ACC112 (cell line): ENCODE data around the gene JAKMIP1.

Source experiments
- H2AFZ ChIP-seq: fragments of 200-600 bp; sonication (generic); one replicate; pipeline ENCODE4 v1.6.0; 2017; ENCODE audit warnings: antibody characterized with exemption, low read length; ENCODE audit not compliant: unreplicated experiment
- H3K27ac ChIP-seq: fragments of 200-600 bp; sonication (generic); 2 replicates; pipeline ENCODE4 v1.5.1; 2014; ENCODE audit warnings: low read depth, mild to moderate bottlenecking, antibody characterized with exemption, low read length, moderate library complexity
- H3K27me3 ChIP-seq: fragments of 200-600 bp; sonication (generic); 2 replicates; pipeline ENCODE4 v1.6.1; 2014; ENCODE audit warnings: mild to moderate bottlenecking, antibody characterized with exemption, low read length, moderate library complexity, mixed read lengths; ENCODE audit not compliant: insufficient read depth
- H3K36me3 ChIP-seq: fragments of 200-600 bp; sonication (generic); 2 replicates; pipeline ENCODE4 v1.6.1; 2016; ENCODE audit warnings: mild to moderate bottlenecking, antibody characterized with exemption, low read length, moderate library complexity, mixed read lengths; ENCODE audit not compliant: insufficient read depth
- H3K4me1 ChIP-seq: fragments of 200-600 bp; sonication (generic); one replicate; pipeline ENCODE4 v1.6.1; 2016; ENCODE audit warnings: low read length, mixed read lengths; ENCODE audit not compliant: insufficient read depth, unreplicated experiment, control insufficient read depth
- H3K4me3 ChIP-seq: fragments of 200-600 bp; sonication (generic); 2 replicates; pipeline ENCODE4 v1.5.1; 2014; ENCODE audit warnings: mild to moderate bottlenecking, low read depth, low read length
- H3K79me2 ChIP-seq: fragments of 200-600 bp; sonication (generic); one replicate; pipeline ENCODE4 v1.6.0; 2016; ENCODE audit warnings: low read length; ENCODE audit not compliant: control insufficient read depth, unreplicated experiment, insufficient read depth

Gene JAKMIP1

GRCh38 chr4:6032249-6033244, 167.8 kb downstream of the JAKMIP1 start:
- Histone ChIP-seq H3K27ac (no peak overlapping the region), H3K27me3 (peaks cover 32% of the 10 kb centered on the region), H3K79me2 (no peaks in the 10 kb centered on the region), H3K36me3 (no peaks in the 10 kb centered on the region), H3K4me3 (no peak overlapping the region), H2AFZ (no peak overlapping the region), H3K4me1 (no peaks in the 10 kb centered on the region)

- Histone ChIP-seq H2AFZ (no peak overlapping the region), H3K4me1 (no peaks in the 10 kb centered on the region), H3K36me3 (no peaks in the 10 kb centered on the region), H3K27me3 (peaks cover 32% of the 10 kb centered on the region), H3K79me2 (no peaks in the 10 kb centered on the region), H3K4me3 (no peak overlapping the region), H3K27ac (no peak overlapping the region)
Measured at GRCh38 chr4:6031846-6032245, 168.5 kb downstream of the JAKMIP1 start.

GRCh38 chr4:6030679-6031078, 169.7 kb downstream of the JAKMIP1 start:
- no peak overlapping the region for H3K4me3 ChIP-seq
- no peaks in the 10 kb centered on the region for H3K4me1 ChIP-seq
- H3K36me3 ChIP-seq: no peaks in the 10 kb centered on the region
- no peaks in the 10 kb centered on the region for H3K79me2 ChIP-seq
- H3K27ac ChIP-seq: no peak overlapping the region
- H3K27me3 ChIP-seq: peaks cover 32% of the 10 kb centered on the region
- no peak overlapping the region for H2AFZ ChIP-seq

GRCh38 chr4:6029254-6029653, 171.1 kb downstream of the JAKMIP1 start:
- H3K4me1 ChIP-seq: no peaks in the 10 kb centered on the region
- H3K4me3 ChIP-seq: no peak overlapping the region
- no peaks in the 10 kb centered on the region for H3K36me3 ChIP-seq
- H2AFZ ChIP-seq: no peak overlapping the region
- H3K79me2 ChIP-seq: no peaks in the 10 kb centered on the region
- H3K27me3 ChIP-seq: peaks cover 32% of the 10 kb centered on the region
- no peak overlapping the region for H3K27ac ChIP-seq

- Histone ChIP-seq H3K36me3 (no peaks in the 10 kb centered on the region), H3K79me2 (no peaks in the 10 kb centered on the region), H3K4me3 (no peak overlapping the region), H3K27me3 (peaks cover 32% of the 10 kb centered on the region), H2AFZ (no peak overlapping the region), H3K27ac (no peak overlapping the region), H3K4me1 (no peaks in the 10 kb centered on the region)
Measured at GRCh38 chr4:6028168-6028567, 172.2 kb downstream of the JAKMIP1 start.

- Histone ChIP-seq H3K4me1 (no peaks in the 10 kb centered on the region), H3K4me3 (no peak overlapping the region), H2AFZ (no peak overlapping the region), H3K27ac (no peak overlapping the region), H3K27me3 (peaks cover 31% of the 10 kb centered on the region), H3K79me2 (no peaks in the 10 kb centered on the region), H3K36me3 (no peaks in the 10 kb centered on the region)
Measured at GRCh38 chr4:6027392-6027791, 173.0 kb downstream of the JAKMIP1 start.

GRCh38 chr4:6024313-6024960, 175.9 kb downstream of the JAKMIP1 start:
- H3K27ac ChIP-seq: no peak overlapping the region
- H3K4me3 ChIP-seq: no peak overlapping the region
- peaks cover 19% of the 10 kb centered on the region for H3K27me3 ChIP-seq
- H3K36me3 ChIP-seq: no peaks in the 10 kb centered on the region
- H3K4me1 ChIP-seq: no peaks in the 10 kb centered on the region
- H3K79me2 ChIP-seq: no peaks in the 10 kb centered on the region
- H2AFZ ChIP-seq: no peak overlapping the region

GRCh38 chr4:6023731-6024130, 176.6 kb downstream of the JAKMIP1 start:
- H3K4me1 ChIP-seq: no peaks in the 10 kb centered on the region
- no peaks in the 10 kb centered on the region for H3K36me3 ChIP-seq
- peaks cover 12% of the 10 kb centered on the region for H3K27me3 ChIP-seq
- no peak overlapping the region for H3K27ac ChIP-seq
- no peak overlapping the region for H2AFZ ChIP-seq
- no peaks in the 10 kb centered on the region for H3K79me2 ChIP-seq
- no peak overlapping the region for H3K4me3 ChIP-seq

- Histone ChIP-seq H3K36me3 (no peaks in the 10 kb centered on the region), H3K27me3 (peaks cover 10% of the 10 kb centered on the region), H3K4me1 (no peaks in the 10 kb centered on the region), H3K4me3 (no peak overlapping the region), H2AFZ (no peak overlapping the region), H3K79me2 (no peaks in the 10 kb centered on the region), H3K27ac (no peak overlapping the region)
Measured at GRCh38 chr4:6022607-6023288, 177.6 kb downstream of the JAKMIP1 start.

GRCh38 chr4:6021831-6022606, 178.3 kb downstream of the JAKMIP1 start:
- no peak overlapping the region for H3K27ac ChIP-seq

More at GRCh38 chr4:6021831-6022606, 178.3 kb downstream of the JAKMIP1 start:
- no peaks in the 10 kb centered on the region for H3K79me2 ChIP-seq
- H2AFZ ChIP-seq: no peak overlapping the region
- no peak overlapping the region for H3K4me3 ChIP-seq
- H3K27me3 ChIP-seq: peaks cover 8% of the 10 kb centered on the region
- H3K36me3 ChIP-seq: no peaks in the 10 kb centered on the region
- H3K4me1 ChIP-seq: no peaks in the 10 kb centered on the region
